Right atrium auricular region (tissue), 2 donors: ENCODE data around the gene PRUNE2. TPM values are rescaled to one million over a fixed set of nuclear protein-coding genes. Genes with fewer than 3 reads are reported as not detected.

Experiments used
- DNase-seq: peaks from one replicate; pipeline ENCODE4 v3.0.0-alpha.2; 2019; ENCODE audit warnings: low spot score
- H3K27ac ChIP-seq, 2 donors: fragments of 200-600 bp; sonication (generic); 1 replicate in 1 of 2; 2 replicates in 1 of 2; pipeline ENCODE4 v1.5.1; 2016 to 2019
- H3K27me3 ChIP-seq, 2 donors: fragments of 200-600 bp; sonication (generic); one replicate each; pipeline versions ENCODE4 v1.5.1 to v1.6.0; 2017 to 2019
- H3K36me3 ChIP-seq: fragments of 200-600 bp; sonication (generic); one replicate; pipeline ENCODE4 v1.5.1; 2016
- H3K4me1 ChIP-seq, 2 donors: fragments of 200-600 bp; sonication (generic); one replicate each; pipeline versions ENCODE4 v1.5.1 to v1.6.0; 2017 to 2019
- H3K4me3 ChIP-seq, 2 donors: fragments of 200-600 bp; sonication (generic); 1 replicate in 1 of 2; 2 replicates in 1 of 2; pipeline ENCODE4 v1.5.1; 2017 to 2019; ENCODE audit warnings: mild to moderate bottlenecking in 1 of 2, moderate library complexity in 1 of 2
- H3K9me3 ChIP-seq, 2 donors: fragments of 200-600 bp; sonication (generic); one replicate each; pipeline ENCODE4 v1.5.1; 2019
- total RNA-seq, 2 donors: library from RNA; depleted of rRNA; stranded (reverse); fragments of >200 nt; gene quantifications; one replicate each; pipeline ENCODE4 v1.1.0, GENCODE V29; 2016
- TF ChIP-seq, protein P1 (sequence below), 2 donors: fragments of 200-600 bp; sonication (generic); IDR thresholded peaks; one replicate each; pipeline ENCODE4 v1.5.1; 2019; ENCODE audit warnings: antibody characterized with exemption in 2 of 2

The PRUNE2 gene
- total RNA-seq, 2 donors from 2014 or later, result 15.4 to 28.5 TPM

- H3K4me1 ChIP-seq, result no peaks in the 10 kb centered on the region
- H3K9me3 ChIP-seq, result no peaks in the 10 kb centered on the region
- no peak overlapping the region for H3K27ac ChIP-seq
- H3K27me3 ChIP-seq, result no peaks in the 10 kb centered on the region
- H3K4me3 ChIP-seq, result no peak overlapping the region
- no peak for DNase-seq
- H3K36me3 ChIP-seq, result no peaks in the 10 kb centered on the region
- TF ChIP-seq, protein P1, sequence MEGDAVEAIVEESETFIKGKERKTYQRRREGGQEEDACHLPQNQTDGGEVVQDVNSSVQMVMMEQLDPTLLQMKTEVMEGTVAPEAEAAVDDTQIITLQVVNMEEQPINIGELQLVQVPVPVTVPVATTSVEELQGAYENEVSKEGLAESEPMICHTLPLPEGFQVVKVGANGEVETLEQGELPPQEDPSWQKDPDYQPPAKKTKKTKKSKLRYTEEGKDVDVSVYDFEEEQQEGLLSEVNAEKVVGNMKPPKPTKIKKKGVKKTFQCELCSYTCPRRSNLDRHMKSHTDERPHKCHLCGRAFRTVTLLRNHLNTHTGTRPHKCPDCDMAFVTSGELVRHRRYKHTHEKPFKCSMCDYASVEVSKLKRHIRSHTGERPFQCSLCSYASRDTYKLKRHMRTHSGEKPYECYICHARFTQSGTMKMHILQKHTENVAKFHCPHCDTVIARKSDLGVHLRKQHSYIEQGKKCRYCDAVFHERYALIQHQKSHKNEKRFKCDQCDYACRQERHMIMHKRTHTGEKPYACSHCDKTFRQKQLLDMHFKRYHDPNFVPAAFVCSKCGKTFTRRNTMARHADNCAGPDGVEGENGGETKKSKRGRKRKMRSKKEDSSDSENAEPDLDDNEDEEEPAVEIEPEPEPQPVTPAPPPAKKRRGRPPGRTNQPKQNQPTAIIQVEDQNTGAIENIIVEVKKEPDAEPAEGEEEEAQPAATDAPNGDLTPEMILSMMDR (IDR thresholded peaks at IDR 0.05), result no peak
Observed at GRCh38 chr9:76917299-76917698, 11.4 kb upstream of the PRUNE2 start.

DNA sequence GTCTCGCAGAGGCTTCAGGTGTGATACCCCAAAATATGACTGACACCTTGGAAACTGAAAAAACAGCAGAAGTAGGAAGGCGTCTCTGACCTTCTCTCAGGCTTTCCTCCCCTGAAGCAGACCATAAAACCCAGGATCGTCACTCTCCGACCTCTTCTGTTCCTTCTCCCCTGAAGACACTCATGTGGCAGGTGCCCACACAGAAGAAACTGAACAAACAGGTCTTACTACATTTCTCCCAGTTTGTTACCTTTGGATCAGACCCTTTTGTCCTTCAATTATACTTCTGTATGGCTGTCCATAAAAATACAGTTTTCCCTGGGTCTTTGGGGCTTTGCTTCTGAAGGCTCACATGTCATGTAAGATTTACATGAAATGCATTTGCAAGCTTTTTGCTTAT, 10.3 kb upstream of the PRUNE2 start:
- Histone ChIP-seq H3K4me1 (no peaks in the 10 kb centered on the region), H3K36me3 (no peaks in the 10 kb centered on the region), H3K9me3 (no peaks in the 10 kb centered on the region), H3K27ac (no peak overlapping the region), H3K27me3 (no peaks in the 10 kb centered on the region), H3K4me3 (no peak overlapping the region)
- TF ChIP-seq, protein P1 (IDR thresholded peaks at IDR 0.05), result no peak
- DNase-seq, result no peak

DNA sequence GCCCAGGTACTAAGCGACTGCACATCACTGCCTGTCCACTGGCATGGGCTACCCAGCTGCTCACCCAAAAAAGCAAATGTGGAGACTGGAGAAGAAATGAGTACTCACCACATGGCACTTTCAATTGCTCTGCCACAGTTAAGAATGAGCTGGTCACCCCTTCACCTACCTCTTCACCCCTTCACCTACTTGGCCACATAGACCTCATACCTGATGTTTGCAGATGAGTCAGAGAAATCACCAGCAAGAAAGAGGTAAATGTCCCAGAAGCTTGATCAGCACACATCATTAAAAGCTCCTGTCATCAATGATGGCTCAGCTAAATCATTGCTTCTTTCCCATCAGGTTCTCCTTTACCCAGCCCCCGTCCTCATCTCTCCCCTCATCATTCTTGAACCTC, 7.6 kb upstream of the PRUNE2 start:
- Histone ChIP-seq H3K9me3 (no peaks in the 10 kb centered on the region), H3K4me1 (no peaks in the 10 kb centered on the region), H3K27ac (no peak overlapping the region), H3K36me3 (no peaks in the 10 kb centered on the region), H3K4me3 (no peak overlapping the region), H3K27me3 (no peaks in the 10 kb centered on the region)
- DNase-seq, result no peak
- TF ChIP-seq, protein P1 (IDR thresholded peaks at IDR 0.05), result no peak

GRCh38 chr9:76912636-76913275, 6.8 kb upstream of the PRUNE2 start:
- TF ChIP-seq, protein P1 (IDR thresholded peaks at IDR 0.05), result no peak
- no peak for DNase-seq
- Histone ChIP-seq H3K9me3 (no peaks in the 10 kb centered on the region), H3K27me3 (no peaks in the 10 kb centered on the region), H3K36me3 (no peaks in the 10 kb centered on the region), H3K4me3 (no peak overlapping the region), H3K4me1 (no peaks in the 10 kb centered on the region), H3K27ac (no peak overlapping the region)

DNA sequence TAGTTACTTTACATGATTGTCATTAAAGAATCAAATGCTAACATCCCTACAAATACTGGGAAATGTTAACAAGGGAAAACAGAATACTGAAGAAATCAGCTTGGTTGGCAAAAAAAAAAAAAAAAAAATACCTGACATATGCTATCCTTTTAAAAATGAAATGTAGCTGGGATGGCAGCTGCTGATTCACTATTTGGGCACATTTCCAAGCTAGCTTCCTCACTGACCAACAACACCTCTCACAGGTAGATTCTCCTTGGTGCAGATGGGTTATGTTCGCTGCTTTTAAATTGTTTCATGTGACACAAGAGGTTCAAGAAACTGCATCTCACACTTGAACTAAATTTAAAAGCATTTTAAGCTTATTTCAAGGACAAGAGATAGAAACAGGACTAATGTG, 6.1 kb upstream of the PRUNE2 start:
- Histone ChIP-seq H3K36me3 (no peaks in the 10 kb centered on the region), H3K9me3 (no peaks in the 10 kb centered on the region), H3K4me3 (no peak overlapping the region), H3K27ac (no peak overlapping the region), H3K4me1 (no peaks in the 10 kb centered on the region), H3K27me3 (no peaks in the 10 kb centered on the region)
- no peak for DNase-seq
- TF ChIP-seq, protein P1 (IDR thresholded peaks at IDR 0.05), result no peak

DNA sequence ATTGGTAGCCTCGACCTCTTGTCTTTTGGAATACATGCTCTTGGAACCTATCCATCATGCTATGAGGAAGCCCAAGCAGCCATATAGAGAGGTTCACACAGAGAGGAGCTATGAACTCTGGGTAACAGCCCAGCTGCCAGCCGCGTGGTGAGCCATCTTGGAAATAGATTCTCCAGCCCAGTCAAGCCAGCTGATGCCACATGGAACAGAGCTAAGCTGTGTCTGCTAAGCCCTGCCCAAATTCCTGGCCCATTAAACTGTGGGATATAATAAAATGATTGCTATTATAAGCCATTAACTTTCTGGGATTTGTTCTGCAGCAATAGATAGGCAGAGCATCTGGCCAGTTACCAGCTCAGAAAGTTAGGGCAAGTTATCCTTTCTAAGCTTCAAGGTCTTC, 4.9 kb upstream of the PRUNE2 start:
- no peaks in the 10 kb centered on the region for H3K4me1 ChIP-seq
- no peak overlapping the region for H3K4me3 ChIP-seq
- no peaks in the 10 kb centered on the region for H3K27me3 ChIP-seq
- DNase-seq, result no peak
- no peaks in the 10 kb centered on the region for H3K36me3 ChIP-seq
- H3K9me3 ChIP-seq, result no peaks in the 10 kb centered on the region
- H3K27ac ChIP-seq, result no peak overlapping the region
- TF ChIP-seq, protein P1 (IDR thresholded peaks at IDR 0.05), result no peak
